HG02642 (cell line): ENCODE measurements around the gene FAAP20.

Experiments
- ATAC-seq: cut with Tn5 transposase; IDR thresholded peaks from one replicate; pipeline ENCODE4 v1.9.1; 2021; ENCODE audit warnings: mild to moderate bottlenecking; ENCODE audit not compliant: unreplicated experiment, poor library complexity

Gene FAAP20, protein sequence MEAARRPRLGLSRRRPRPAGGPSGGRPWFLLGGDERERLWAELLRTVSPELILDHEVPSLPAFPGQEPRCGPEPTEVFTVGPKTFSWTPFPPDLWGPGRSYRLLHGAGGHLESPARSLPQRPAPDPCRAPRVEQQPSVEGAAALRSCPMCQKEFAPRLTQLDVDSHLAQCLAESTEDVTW

GRCh38 chr1:2194319-2194897 is at the start of gene FAAP20:
TSS of gene FAAP20 (minus strand) at chr1:2194772. CDS start at chr1:2194749, 23 bp downstream.
- peak; percentile 53 for ATAC-seq

- ATAC-seq, result no peak
Observed at GRCh38 chr1:2242814-2243725, 48.5 kb upstream of the FAAP20 start.

GRCh38 chr1:2241820-2242219 is 47.2 kb upstream of the FAAP20 start:
- ATAC-seq, result no peak

DNA sequence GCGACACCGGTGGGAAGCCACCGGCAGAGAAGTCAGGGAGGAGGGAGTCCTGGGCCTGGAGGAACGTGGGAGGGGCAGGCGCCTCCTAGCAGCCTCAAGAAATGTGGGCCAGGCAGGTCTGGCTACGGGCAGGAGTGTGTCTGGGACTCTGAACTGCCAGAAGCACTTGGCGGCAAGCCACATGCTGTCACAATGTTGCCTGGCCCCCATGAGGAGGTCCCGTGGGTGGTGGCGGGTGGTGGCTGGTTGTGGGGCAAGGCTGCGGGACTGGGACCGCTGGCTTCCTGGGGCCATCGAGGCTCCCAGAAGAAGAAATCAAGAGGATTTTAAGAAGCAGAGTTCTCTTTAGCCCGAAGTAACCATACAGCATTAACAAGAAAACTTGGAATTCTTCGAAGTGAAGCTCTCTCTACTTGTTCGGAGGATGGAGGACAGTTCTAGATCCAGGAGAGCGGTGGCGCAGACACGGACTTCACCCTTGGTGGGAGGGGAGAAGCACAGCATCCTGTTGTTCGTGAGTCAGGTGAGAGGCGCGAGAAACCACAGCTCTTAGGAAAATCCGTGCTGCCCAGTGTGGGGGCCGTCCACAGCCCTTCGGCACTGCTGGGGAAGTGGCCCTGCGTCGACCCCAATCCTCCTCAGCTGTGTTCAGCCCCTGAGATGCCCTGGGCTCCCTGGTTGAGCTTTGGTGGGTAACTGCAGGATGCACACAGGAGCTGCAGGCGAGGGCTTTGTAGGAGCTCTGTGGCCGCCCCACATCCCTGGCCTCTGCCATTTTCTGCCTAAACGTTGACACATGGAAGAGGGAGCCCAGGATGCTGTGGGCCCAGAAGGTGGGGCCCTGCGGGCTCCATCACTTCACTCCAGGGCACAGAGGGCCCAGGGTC is 45.9 kb upstream of the FAAP20 start:
- no peak for ATAC-seq

DNA sequence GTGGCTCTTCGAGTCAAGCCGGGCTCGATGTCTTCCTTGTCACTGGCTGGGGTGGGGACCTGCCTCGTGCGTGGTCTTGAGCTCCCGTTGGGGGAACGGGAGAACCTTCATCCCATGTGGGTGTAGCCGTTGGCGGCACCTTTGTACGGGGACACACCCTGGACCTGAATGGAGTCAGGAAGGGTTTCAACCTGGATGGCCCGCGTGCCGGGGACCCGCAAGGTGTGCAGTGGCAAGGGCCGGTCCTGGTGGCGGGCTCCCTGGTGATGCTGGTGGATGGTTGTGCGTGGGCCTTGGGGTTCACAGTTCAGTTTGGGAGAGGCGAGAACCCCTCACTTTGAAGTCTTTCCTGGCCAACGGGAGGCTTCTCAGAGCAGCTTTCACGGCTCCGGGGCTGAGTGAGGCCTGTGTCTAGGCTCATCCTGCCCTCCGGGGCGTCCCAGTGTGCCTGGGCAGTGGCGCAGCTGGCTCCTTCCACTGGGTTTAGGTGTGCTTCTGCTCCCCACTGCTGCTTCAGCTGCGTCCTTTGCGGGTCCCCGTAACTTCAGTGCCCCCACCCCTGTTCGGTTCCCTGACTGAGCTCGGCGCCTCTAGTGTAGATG is 44.9 kb upstream of the FAAP20 start:
- no peak for ATAC-seq

GRCh38 chr1:2239013-2239370 is 44.4 kb upstream of the FAAP20 start:
- ATAC-seq, result no peak

DNA sequence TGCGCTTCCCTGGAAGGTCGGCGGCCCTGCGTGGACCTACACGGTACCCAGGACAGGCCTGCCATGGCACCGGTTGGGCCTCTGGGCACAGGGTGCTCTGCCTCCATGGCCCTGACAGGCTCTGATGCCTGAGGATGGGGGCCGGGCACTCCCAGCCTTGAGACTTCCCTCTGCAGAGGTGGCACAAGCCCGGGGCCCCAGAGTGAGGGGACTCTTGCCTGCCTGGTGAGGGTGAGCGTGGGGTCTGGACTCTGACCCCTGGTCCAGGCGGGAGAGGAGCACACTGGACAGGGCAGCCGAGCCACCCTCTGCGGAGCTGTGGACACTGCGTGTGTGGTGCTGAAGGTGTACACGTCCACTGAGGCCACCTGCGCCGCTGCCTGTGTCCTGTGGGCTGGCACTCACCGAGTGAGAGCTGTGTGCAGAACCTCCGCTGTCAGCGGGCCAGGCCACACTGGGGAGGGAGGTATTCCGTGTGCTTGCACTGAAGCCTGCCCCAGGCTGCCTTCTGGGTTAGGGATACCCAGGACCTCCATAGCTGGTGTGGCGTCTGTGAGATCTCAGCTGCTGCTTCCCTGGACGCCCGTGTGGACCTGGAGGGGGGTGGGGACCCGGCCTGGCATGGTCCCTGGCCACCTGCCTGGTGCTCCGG is 43.9 kb upstream of the FAAP20 start:
- ATAC-seq, result no peak

- ATAC-seq, result no peak
Observed at GRCh38 chr1:2237773-2238172, 43.2 kb upstream of the FAAP20 start.

DNA sequence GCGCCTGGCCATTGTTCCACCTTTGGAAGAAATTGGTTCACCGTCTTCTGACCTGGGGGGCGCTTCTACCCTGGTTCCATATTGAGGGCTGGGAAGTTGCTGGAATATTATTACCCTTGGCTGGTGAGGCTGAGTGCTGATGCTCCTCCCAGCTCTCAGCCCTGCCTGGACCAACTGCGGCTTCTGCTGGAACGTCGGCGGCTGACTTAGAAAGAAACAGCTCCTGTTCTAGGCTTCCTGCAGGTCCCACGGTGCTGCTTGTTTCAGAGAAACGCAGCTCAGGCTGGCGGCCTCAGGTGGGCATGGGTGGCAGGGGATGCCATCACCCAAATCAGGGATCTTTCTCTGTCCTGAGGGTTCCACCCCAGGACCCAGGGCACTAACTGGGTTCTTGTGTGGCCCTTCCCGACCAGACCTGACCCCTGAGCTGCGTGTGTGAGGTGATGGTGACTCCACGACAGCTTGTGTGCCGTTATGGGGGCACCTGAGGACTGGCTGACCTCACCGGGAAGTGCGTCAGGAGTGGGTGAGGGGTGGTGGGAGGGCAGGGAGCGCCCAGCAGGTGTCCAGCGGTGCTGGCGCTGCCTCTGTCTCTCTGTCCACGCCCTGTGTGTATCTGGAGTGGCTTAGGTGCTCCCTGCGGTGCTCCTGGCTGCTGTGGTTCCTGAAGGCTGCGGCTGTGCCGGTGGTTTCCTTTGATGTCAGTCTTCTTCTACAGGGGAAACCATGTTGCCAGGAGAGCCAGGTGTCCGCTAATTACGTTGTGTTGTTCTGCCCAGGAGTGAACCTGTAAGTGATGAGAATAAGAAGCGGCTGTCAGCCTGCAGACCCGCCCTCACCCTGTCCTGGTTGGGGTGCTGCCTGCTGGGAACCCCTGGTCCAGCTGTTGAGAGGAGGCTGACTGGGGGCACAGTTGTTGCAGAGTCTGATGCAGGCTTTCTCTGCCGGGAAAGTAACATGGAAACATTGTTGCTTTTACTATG is 42.4 kb upstream of the FAAP20 start:
- ATAC-seq, result no peak

- no peak for ATAC-seq
Observed at GRCh38 chr1:2235300-2235998, 40.9 kb upstream of the FAAP20 start.

DNA sequence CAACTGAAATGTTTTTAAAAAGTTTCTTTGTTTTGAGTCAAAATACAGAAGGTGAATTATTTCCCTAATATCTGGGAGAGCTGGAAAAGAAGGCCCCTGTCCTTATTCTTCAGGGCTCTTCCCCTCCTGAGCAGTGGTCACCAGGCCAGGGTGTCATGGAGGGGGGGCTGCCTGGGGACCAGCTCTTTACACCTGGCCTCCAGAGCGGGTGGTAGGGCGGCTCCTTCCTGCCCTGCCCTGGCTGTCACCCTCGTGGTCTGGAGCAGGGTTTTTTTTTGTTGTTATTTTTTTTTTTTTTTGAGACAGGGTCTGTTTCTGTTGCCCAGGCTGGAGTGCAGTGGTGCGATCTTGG is 40.2 kb upstream of the FAAP20 start:
- ATAC-seq, result no peak

DNA sequence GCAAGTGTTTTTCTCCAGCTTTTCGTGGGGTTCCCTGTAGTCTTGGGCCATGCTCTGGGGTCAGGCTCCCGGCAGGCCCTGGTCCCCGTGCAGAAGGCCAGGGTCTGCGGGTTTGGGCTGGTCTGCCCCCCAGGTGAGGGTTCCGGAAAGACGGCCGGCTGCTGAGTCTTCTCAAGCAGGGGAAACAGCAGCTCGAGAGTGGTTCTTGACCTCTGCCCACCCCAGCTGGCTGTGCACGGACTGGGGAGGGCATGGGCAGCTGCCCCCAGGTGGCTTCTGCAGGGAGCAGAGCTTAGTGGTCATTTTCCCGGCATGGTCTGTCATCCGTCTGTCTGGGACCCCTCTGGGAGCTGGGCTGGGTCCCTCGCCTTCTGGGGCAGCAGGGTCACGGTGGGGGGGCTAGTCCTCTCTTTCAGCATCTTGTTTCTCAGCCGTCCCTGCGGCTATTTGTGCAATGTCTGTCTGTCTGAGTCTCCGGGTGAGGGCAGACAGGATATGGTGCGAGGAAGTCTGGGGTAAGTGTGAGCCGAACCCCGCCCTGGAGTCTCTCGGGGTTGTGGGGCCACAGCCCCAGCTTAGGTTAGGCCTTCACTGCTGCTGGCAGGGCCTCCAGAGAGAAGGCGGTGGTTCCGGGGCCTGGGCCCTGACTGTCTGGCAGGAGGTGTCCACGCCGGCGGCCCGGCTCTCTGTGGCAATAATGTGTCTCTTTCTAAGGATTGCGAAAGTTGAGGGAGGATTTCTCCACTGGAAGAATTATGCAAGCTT is 39.6 kb upstream of the FAAP20 start:
- no peak for ATAC-seq

DNA sequence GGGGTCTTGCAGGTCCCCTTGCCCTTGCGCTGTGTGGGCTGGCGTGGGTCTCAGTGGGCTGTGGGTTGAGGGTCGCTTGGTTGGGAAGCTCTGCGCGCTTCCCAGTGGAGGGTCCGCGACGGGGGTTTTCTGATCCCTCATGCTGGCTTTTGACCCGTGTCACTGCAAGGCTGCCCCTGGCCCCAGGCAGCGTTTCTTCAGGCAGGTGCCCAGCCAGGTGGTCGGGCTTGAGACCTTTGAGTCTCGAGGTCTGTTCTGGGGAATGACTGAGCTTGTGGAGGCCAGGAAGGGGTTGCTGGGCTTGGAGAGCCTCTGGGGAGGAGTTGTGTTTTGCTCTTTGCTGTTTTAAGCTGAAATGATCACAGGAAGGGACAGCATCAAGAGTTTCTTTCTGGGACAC is 38.9 kb upstream of the FAAP20 start:
- no peak for ATAC-seq

GRCh38 chr1:2232916-2233438 is 38.4 kb upstream of the FAAP20 start:
- no peak for ATAC-seq

- no peak for ATAC-seq
Observed at GRCh38 chr1:2232255-2232915, 37.8 kb upstream of the FAAP20 start.

DNA sequence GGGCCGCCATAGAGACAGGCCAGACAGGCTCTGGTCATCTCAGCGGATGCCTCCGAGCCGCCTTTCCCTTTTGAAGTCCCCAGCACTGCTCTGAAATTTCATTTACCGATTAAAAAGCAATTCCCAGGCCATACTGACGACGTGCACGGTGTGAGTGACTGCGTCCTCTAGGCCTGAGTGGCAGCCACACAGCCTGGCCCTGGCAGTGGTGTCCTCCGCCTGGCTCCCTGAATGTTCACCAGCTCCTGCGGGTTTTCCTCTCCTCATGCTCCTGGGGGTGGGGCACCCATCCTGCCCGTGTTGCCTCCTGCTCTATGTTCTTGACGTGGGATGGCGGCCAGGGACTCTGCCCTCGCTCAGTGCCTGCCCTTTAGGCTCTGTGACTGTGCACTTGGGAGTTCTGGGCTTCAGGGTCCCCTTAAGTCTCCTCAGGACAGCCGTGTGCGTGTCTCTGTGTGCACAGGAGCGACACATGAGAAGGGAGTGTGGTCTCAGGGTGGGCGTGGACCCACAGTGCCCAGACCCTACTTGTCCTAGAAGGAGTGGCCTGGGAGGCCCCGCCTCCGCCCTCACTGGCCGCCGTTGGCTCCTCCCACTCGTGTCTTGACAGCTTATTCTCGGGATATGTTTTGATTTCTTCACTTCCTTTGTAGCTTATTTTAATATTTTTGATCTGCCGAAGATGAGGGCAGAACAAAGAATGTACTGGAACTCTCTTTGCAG is 37.1 kb upstream of the FAAP20 start:
- ATAC-seq, result no peak
